Astrocyte (in vitro differentiated cells and primary cell): ENCODE measurements around the gene PDE1A.

Experiments used
- EZH2 ChIP-seq: IDR thresholded peaks from 2 replicates; pipeline ENCODE4 v1.6.1; 2012; ENCODE audit warnings: mild to moderate bottlenecking, low read length, inconsistent platforms; ENCODE audit not compliant: insufficient read depth
- TF ChIP-seq, protein P1 (sequence below): IDR thresholded peaks from 2 replicates; pipeline ENCODE4 v1.5.1; 2011; ENCODE audit warnings: low read depth, mild to moderate bottlenecking, inconsistent platforms, low read length, moderate library complexity; ENCODE audit not compliant: insufficient read depth

DNA sequence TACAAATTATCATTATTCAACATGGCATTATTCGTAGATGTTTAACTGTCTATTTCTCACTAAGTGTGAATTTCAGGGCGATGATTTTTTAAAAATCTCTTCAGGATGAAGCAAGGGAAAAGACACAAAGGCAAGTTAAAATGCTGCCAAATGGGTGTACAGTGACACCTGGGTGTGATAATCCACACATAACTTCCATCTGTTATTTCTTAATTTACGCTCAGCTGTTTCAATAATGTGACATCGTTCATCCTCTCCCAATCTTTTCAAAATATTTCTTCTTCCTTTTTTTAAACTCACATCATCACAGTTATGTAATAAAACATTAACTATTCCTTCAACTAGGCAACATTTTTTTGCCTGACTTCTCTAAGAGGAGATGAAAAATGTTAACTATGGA, 10.6 kb downstream of the PDE1A start:
- TF ChIP-seq, protein P1, sequence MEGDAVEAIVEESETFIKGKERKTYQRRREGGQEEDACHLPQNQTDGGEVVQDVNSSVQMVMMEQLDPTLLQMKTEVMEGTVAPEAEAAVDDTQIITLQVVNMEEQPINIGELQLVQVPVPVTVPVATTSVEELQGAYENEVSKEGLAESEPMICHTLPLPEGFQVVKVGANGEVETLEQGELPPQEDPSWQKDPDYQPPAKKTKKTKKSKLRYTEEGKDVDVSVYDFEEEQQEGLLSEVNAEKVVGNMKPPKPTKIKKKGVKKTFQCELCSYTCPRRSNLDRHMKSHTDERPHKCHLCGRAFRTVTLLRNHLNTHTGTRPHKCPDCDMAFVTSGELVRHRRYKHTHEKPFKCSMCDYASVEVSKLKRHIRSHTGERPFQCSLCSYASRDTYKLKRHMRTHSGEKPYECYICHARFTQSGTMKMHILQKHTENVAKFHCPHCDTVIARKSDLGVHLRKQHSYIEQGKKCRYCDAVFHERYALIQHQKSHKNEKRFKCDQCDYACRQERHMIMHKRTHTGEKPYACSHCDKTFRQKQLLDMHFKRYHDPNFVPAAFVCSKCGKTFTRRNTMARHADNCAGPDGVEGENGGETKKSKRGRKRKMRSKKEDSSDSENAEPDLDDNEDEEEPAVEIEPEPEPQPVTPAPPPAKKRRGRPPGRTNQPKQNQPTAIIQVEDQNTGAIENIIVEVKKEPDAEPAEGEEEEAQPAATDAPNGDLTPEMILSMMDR = no peak
- TF ChIP-seq EZH2 = no peak
